NCI-H226 (cell line): ENCODE measurements around the gene ASPG.
A peak's percentile ranks its signal among the peaks of the same experiment; 100 is the strongest.

Experiments
- DNase-seq: peaks from one replicate; pipeline ENCODE4 v3.0.0-alpha.2; 2015

ASPG gene

GRCh38 chr14:104076743-104077142, 8.8 kb upstream of the ASPG start:
- DNase-seq: no peak

DNA sequence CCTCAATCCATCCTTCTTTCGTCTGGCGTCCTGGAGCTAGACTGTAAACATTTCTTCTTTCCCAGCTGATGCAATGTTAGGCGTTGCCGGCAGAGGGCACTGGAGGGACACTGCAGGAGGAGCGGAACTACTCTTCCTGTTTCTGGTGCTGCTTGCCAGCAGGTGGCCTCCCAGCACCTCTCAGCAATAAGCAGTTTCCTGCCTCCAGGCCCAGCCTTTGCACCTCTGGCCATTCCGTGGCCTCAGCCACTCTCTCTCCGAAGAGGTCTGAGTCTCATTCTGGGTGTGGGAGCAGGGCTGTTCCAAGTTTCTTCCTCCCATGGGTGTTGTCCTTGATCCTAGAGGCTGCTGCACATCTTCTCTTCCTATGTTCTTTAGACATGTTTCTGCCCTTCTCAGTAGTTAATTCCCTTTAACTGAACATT, 7.5 kb upstream of the ASPG start:
- DNase-seq: peak; percentile 81

DNA sequence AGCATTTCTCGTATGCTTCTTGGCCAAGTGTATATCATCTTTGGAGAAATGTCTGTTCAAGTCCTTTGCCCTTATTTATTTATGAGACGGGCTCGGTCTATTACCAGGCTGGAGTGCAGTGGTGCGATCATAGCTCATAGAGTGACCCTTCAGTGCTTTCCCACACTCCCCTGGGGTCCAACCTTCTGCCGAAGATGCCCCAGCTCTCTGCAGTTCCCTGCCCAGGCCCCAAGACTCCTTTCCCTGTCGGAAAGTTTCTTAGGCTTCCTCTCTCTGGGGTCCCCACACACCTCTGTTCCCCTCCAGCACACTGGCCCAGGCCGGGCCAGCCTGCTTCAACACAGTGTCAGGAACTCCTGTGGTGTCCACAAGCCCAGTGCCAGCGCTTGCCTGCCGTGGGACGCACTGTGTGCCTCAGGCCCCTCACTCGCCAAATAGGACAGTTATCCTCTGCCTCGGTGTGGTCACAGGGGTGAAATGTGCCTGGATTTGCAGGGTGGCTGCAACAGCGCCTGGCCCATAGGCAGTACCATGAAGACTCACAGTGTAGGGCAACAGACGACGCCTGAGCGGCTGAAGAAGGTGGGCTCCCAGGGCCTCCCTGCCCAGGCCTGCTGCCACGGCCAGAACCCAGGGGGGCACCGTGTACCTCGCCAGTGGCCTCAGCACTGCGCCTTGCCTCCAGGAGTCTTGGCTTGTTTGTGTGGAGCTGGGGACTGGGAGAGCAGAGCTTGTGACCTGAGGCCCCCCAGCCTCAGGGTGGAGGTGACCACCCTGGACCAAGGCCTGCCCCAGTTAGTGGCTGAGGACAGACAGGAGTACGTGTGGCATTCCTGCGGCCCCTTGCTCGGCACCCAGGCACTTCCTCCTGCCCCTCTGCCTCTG, 4.9 kb upstream of the ASPG start:
- no peak for DNase-seq

GRCh38 chr14:104081261-104081835, 4.2 kb upstream of the ASPG start:
- no peak for DNase-seq

GRCh38 chr14:104081951-104082464, 3.5 kb upstream of the ASPG start:
- DNase-seq: no peak

GRCh38 chr14:104082807-104083206, 2.7 kb upstream of the ASPG start:
- DNase-seq: no peak

DNA sequence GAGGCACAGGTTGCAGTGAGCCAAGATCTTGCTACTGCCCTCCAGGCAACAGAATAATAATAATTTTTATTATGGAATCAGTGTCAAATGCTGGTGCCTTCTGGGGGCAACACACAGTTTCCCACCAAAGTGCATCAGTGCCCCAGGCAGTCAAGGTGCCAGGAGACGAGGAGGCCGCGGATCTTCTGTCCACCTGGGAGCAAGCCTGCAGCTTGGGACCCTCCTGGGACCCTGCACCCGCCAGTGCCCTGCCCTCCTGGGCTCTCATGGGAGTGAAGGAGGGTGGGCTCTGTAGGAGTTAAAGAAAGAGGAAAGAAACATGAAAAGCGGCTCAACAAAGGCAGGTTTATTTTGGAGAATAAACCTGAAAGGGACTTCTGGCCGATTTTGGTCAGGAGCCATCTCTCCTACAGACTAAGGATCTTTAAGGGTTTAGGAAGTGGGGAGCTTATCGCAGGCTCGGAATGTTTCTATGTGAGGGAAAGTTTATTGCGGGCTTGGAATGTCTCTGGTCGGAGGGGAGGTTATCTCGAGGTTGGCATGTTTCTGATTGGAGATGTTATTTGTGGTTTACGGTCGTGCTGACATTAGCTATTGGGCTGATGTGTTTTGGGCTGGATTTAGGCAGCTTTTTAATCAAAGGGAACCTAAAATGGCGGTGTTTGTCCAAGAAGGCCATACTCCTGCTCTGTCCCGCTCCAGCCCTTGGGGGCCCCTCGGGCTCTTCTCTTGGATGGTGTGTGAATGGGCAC, 1.1 kb upstream of the ASPG start:
- peak; percentile 77 for DNase-seq

DNA sequence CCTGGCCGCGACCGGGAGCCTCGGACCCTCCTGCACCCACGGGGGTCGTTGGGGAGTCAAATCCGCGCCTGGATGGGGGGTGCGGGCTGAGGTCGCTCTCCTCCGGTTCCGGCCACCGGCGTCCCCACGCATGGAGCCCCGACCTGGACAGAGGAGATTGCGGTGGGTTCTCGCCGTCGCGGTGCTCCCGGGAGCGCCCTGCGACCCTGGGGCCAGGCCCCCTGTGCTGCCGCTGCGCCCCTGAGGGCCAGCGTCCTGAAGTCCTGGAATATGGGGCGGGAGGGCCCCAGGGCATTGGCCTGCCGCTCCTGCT, 345 bp downstream of the ASPG start:
- no peak for DNase-seq

DNA sequence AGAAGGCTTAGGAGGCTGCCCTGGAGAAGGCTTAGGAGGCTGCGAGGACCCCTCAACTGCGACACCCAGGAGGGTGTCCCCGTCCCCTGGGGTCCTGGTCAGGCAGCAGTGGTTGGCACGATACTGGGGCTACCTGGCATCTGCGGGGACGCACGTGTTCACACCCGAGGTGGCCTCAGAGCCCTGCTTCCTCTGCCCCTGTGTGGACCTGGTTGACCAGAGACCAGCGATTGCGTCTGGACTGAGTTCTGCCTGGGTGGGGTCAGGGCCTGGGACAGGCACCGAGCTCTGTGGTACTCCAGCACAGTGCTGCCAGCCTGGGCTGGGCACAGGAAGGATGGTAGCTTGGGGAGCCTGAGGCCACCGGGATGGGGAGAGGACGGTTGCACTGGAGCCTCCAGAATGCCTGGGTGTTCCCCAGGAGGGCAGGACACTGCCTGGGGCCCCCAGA, 735 bp downstream of the ASPG start:
- DNase-seq: no peak

DNA sequence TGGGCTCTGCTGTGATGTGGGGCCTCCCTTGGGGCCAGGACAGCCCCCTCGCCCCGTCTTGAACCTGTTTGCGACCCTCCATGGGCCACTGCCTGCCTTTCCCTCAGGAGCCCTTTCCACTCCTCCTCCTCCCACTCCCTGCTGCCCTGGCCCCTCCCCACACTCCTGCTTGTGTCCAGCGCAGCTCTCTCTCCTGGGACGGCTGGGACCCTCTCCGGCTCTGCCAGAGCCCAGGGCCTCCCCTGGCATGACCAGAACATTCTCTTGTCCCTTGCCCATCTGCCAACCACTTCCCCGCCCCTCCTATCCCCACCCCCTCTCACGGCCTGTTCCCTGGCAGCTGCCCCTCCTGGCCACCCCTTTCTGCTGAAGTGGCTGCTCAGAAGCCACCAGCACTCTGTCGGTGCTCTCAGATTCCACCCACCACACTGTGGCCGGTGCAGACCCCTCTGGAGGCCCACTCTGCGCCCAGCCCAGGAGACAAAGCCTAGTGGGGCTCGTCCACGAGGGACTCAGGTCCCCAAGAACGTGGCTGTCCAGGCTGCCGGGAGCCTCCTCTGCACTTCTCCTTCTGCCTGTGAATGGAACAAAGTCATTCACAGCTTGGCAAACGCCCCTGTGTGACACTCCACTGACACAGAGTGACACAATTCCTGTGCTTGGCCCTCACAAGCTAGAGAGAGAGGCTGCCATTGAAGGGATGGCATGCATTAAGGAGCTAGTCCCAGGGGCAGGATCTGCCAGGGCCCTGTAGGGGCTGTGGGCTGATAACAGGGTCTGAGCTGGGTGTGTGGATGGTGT, 1.4 kb downstream of the ASPG start:
- DNase-seq: no peak

DNA sequence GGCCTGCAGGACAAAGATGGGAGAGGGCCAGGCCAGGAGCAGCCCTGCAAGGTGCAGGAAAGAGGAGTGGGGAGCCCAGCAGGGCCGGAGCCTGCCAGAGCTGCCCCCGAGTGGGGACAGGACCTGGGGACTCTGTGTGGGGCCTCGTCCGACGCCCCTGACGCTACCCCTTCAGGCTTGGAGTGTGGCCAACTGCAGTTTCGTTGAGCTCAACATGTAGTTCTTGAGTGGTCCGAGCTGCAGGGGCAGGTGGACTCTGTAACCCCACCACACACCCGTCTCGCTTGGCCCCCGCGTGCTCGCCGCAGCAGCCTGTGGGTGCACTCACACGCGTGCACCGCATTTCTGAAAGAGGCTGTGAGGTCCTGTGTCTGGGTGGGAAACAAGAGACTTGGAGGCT, 2.0 kb downstream of the ASPG start:
- no peak for DNase-seq

DNA sequence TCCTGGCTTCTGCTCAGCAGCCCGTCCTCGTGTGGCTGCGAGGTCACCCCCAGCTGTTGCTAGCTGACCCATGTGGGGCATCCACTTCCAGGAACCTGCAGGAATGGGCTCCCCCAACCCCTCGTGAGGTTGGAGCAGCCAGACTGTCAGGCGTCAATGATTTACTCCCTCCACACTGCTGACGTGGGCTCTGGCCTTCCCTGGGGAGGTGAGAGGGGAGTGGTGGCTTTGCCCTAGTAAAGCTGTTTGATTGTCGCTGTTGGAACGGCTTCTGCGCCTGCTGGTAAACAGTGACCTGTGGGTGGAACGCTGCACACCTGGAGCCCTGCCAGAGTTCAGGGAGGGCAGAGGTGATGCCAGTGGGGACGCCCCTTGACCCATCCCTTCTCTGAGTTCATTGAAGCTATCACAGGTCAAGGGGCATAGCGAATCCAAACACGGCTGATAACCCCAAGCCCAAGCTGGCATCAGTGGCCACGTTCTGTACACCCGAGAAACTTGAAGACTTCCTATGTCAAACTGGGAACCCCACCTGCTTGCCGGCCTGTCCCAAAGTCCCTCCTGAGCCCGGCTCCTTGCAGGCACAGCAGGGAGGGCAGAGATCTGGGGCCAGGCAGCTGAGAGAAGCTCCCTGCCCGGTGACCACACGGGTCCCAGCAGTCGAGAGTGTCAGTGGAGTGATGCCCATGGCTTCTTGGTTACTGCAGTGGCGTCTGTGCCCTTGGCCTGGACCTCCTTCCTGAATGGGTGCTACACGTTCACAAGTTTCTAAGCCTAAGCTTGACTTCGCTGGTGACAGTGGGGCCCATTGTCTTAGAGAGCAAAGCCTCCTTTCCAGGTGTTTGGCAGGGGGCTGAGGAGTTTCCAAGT, 2.7 kb downstream of the ASPG start:
- no peak for DNase-seq

- no peak for DNase-seq
Observed at GRCh38 chr14:104090071-104090748, 4.7 kb downstream of the ASPG start.

- DNase-seq: no peak
Observed at GRCh38 chr14:104091061-104091926, 5.8 kb downstream of the ASPG start.

DNA sequence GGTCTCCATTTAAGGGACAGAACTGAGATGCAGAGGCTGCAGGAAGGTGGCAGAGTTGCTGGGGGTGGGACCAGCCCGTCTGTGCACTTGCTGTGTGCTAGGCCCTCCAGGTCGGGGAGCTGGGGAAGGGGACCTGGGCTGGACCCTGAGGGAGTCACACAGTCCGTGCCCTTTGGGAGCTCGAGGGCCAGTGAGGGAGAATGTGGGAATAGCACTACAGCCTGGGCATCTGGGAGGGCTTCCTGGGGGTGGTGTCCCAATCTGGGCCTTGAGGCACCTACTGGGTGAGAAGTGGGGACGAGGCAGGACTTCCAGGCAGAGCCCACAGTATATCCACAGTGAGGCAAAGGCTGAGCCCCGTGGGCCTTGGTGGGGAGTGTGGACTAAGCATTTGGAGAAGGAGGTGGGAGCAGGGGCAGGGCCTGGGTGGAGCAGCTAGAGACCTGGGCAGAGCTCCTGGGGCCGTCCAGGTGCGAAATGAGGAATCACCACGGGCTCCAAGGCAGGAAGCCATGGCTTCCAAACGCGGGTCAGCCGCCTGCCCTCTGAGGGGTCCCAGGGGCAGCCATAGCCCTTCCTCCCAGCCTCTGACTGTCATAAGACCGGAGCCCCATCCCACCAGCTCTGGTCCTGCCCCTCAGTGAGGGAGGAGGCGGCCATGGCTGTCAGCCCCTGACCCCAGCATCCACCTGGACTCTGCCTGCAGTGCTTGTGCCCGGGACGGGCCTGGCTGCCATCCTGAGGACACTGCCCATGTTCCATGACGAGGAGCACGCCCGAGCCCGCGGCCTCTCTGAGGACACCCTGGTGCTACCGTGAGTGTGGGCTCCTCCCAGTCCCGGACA, 6.6 kb downstream of the ASPG start:
- no peak for DNase-seq

DNA sequence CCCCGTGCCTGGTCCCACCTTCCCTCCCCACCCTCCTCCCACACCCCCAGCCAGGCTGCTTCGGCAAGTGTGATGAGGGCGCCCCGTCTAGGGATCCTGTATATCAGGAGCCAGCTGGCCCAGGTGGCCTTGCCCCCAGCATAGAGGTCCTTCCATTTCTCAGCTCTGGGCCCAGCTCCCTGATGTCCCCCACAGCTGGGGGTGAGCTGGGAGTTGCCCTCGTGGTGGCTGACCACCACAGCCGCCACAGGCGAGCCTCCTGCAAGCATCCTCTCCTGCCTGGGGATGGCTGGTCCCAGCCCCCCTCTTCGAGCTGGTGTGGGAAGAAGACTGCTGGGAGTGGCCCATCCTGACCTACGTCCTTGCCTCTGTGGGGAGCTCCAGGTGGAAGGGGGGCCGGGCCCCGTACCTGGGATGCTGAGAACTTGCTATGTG, 7.4 kb downstream of the ASPG start:
- no peak for DNase-seq

GRCh38 chr14:104093366-104094055, 8.0 kb downstream of the ASPG start:
- DNase-seq: no peak

DNA sequence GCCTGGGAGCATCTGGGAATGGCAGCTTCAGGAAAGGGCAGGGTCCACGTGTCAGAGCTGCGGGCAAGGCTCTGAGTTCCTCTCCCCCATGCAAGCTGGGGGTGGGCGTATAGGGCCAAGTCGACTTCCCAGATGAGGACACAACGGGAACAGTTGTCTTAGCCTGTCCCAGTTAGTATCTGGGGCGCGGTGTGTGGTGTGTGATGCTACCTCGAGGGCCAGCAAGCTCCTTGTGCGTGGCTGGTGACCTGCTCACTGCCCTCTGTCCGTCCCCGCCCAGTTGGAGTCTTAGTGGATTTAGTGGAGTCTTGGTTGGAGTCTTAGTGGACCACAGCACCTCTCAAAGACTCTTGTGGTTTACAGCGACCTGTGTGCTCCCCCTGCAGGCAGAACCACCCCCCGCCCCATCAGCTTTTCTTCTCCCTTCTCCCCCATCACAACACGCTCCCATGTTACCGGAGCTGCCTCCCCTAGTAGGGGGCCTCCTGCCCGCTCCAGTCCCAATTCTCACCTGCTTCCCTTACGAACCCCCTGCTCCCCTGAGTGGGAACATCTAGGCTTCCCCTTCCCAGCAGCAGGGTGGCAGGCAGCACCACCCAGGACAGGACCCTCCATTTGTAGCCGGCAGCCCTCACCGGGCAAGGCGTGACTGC, 8.7 kb downstream of the ASPG start:
- DNase-seq: no peak
